SK-N-SH treated with all-trans-retinoic acid at 6 μM for 48 hours (cell line): ENCODE measurements around the gene KRT39.

Experiments
- ATAC-seq: fragments of 200-7000 bp; cut with Tn5 transposase; 3 replicates; pipeline ENCODE4 v1.9.1; 2020; ENCODE audit warnings: mild to moderate bottlenecking, moderate library complexity
- BACH2 ChIP-seq: fragments of 250-450 bp; sonication (Bioruptor Pico); IDR thresholded peaks from 2 replicates; pipeline ENCODE4 v1.9.0; 2021; ENCODE audit warnings: mild to moderate bottlenecking, borderline replicate concordance
- CSDC2 ChIP-seq: fragments of 250-450 bp; sonication (Bioruptor Pico); IDR thresholded peaks from 2 replicates; pipeline ENCODE4 v1.5.0; 2020; ENCODE audit warnings: mild to moderate bottlenecking, moderate library complexity
- ESRRG ChIP-seq: fragments of 250-450 bp; sonication (Bioruptor Pico); IDR thresholded peaks from 2 replicates; pipeline ENCODE4 v1.6.1; 2021; ENCODE audit warnings: mild to moderate bottlenecking
- GLIS3 ChIP-seq: fragments of 250-450 bp; sonication (Bioruptor Pico); IDR thresholded peaks from 2 replicates; pipeline ENCODE4 v1.5.0; 2020; ENCODE audit warnings: mild to moderate bottlenecking, moderate library complexity
- ISL1 ChIP-seq: fragments of 250-450 bp; sonication (Bioruptor Pico); IDR thresholded peaks from 2 replicates; pipeline ENCODE4 v2.1.2; 2022; ENCODE audit warnings: mild to moderate bottlenecking, moderate library complexity
- OSR1 ChIP-seq: fragments of 250-450 bp; sonication (Bioruptor Pico); IDR thresholded peaks from 2 replicates; pipeline ENCODE4 v1.8.0; 2022; ENCODE audit warnings: moderate library complexity, mild to moderate bottlenecking, inconsistent platforms
- PPARA ChIP-seq: fragments of 250-450 bp; sonication (Bioruptor Pico); IDR thresholded peaks from 2 replicates; pipeline ENCODE4 v1.5.0; 2020; ENCODE audit warnings: mild to moderate bottlenecking, borderline replicate concordance
- RARB ChIP-seq: fragments of 250-450 bp; sonication (Bioruptor Pico); IDR thresholded peaks from 2 replicates; pipeline ENCODE4 v1.8.0; 2021; ENCODE audit warnings: mild to moderate bottlenecking, moderate library complexity
- TCF4 ChIP-seq: fragments of 250-450 bp; sonication (Bioruptor Pico); IDR thresholded peaks from 2 replicates; pipeline ENCODE4 v1.8.0; 2021; ENCODE audit warnings: mild to moderate bottlenecking, moderate library complexity, borderline replicate concordance
- TOX ChIP-seq: fragments of 250-450 bp; sonication (Bioruptor Pico); IDR thresholded peaks from 2 replicates; pipeline ENCODE4 v1.8.0; 2021; ENCODE audit warnings: mild to moderate bottlenecking, moderate library complexity, borderline replicate concordance
- ZC3H10 ChIP-seq: fragments of 250-450 bp; sonication (Bioruptor Pico); IDR thresholded peaks from 2 replicates; pipeline ENCODE4 v1.5.1; 2021; ENCODE audit warnings: mild to moderate bottlenecking, moderate library complexity
- ZFP3 ChIP-seq: fragments of 250-450 bp; sonication (Bioruptor Pico); IDR thresholded peaks from 2 replicates; pipeline ENCODE4 v1.5.0; 2020; ENCODE audit warnings: mild to moderate bottlenecking, moderate library complexity
- ZNF565 ChIP-seq: fragments of 450-650 bp; formaldehyde crosslinking; conservative IDR thresholded peaks from 2 replicates; pipeline ENCODE4 v1.5.0; 2020; ENCODE audit warnings: low read depth, mild to moderate bottlenecking, moderate library complexity
- ZNF8 ChIP-seq: fragments of 450-650 bp; formaldehyde crosslinking; IDR thresholded peaks from 2 replicates; pipeline ENCODE4 v1.5.0; 2020; ENCODE audit warnings: mild to moderate bottlenecking, moderate library complexity
- TF ChIP-seq, protein P1 (sequence below): fragments of 250-450 bp; sonication (Bioruptor Pico); IDR thresholded peaks from 2 replicates; pipeline ENCODE4 v1.5.1; 2021; ENCODE audit warnings: mild to moderate bottlenecking, moderate library complexity
- TF ChIP-seq, protein P2 (sequence below): fragments of 250-450 bp; sonication (Bioruptor Pico); IDR thresholded peaks from 2 replicates; pipeline ENCODE4 v1.5.0; 2020; ENCODE audit warnings: mild to moderate bottlenecking, moderate library complexity
- TF ChIP-seq, protein P3 (sequence below): fragments of 250-450 bp; sonication (Bioruptor Pico); IDR thresholded peaks from 2 replicates; pipeline ENCODE4 v1.8.0; 2020; ENCODE audit warnings: mild to moderate bottlenecking, moderate library complexity, borderline replicate concordance
- TF ChIP-seq, protein P4 (sequence below): fragments of 250-450 bp; sonication (Bioruptor Pico); IDR thresholded peaks from 2 replicates; pipeline ENCODE4 v1.8.0; 2021; ENCODE audit warnings: low read depth, mild to moderate bottlenecking, moderate library complexity, borderline replicate concordance
- TF ChIP-seq, protein P5 (sequence below): fragments of 250-450 bp; sonication (Bioruptor Pico); IDR thresholded peaks from 2 replicates; pipeline ENCODE4 v1.5.1; 2020; ENCODE audit warnings: low read depth, mild to moderate bottlenecking, moderate library complexity

The KRT39 gene

DNA sequence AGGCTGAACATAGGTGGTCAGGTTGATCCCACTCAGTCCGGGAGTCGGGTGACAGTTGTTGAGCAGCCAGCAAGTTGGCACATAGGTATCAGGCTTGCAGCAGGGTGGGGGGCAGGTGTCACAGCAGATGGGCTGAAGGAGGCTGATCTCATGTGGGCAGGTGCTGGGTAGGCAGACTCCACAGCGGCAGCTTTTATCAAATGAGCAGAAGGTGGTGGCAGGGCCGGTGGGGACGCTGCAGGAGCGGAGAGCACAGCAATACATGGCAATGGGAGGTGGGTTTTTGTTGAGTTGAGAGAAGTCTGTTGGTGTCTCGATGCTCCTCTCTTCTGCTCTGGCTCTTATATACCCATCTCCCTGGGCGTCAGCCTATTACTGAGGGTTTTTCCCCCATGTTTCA is 42.1 kb upstream of the KRT39 start, which contains the start of gene KRTAP3-1:
KRTAP3-1 (minus strand) TSS at position 318 of the 400 bp plus-strand sequence; CDS start at position 264, 54 bp downstream.
- no peak for ATAC-seq
- no peak for TF ChIP-seq TOX (CRISPR knock-in tag)

DNA sequence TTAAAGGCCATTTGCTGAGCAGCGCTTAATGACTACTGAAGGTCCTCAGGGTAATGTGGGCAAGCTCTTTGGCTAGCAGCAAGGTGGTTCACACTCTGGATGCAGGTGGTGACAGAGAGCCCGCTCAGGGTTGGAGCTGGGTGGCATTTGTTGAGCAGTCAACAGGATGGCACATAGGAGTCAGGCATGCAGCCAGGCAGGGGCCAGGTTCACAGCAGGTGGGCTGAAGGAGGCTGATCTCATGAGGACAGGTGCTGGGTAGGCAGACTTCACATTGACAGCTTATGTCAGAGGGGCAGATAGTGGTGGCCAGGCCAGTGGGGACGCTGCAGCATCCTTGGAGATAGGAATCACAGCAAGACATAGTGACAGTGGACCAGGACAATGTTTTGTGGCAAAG is 37.6 kb upstream of the KRT39 start:
- no peak for TF ChIP-seq BACH2
- TF ChIP-seq, protein P1, sequence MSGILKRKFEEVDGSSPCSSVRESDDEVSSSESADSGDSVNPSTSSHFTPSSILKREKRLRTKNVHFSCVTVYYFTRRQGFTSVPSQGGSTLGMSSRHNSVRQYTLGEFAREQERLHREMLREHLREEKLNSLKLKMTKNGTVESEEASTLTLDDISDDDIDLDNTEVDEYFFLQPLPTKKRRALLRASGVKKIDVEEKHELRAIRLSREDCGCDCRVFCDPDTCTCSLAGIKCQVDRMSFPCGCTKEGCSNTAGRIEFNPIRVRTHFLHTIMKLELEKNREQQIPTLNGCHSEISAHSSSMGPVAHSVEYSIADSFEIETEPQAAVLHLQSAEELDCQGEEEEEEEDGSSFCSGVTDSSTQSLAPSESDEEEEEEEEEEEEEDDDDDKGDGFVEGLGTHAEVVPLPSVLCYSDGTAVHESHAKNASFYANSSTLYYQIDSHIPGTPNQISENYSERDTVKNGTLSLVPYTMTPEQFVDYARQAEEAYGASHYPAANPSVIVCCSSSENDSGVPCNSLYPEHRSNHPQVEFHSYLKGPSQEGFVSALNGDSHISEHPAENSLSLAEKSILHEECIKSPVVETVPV (CRISPR knock-in tag) = no peak
- TF ChIP-seq ZNF565 (CRISPR knock-in tag) = no peak
- TF ChIP-seq TCF4 (CRISPR knock-in tag) = no peak
- TF ChIP-seq ESRRG = no peak
- no peak for ATAC-seq

DNA sequence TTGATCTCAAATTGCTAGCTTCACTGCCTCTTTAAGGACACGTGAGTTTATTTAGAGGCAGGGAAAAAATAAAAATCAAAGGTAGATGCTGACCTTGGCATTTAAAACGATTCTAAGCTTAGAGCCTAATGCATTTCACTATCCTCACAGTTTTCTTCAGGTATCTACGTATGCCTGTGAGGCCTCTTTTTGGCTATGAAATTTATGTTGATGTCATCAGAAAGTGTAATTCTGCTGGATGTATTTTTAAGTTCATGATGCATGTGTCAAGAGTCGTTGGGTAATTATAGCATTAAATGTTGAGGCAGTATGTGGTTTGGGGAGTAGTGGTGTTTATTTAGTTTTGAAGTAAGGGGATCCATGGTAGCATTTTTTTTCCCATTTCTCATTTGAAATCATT is 37.2 kb upstream of the KRT39 start:
- TF ChIP-seq GLIS3 (CRISPR knock-in tag) (no peak), ESRRG (no peak), TOX (CRISPR knock-in tag) (no peak), ISL1 (no peak), RARB (CRISPR knock-in tag) (no peak), CSDC2 (CRISPR knock-in tag) (no peak), PPARA (CRISPR knock-in tag) (no peak), BACH2 (no peak), ZFP3 (CRISPR knock-in tag) (no peak), OSR1 (CRISPR knock-in tag) (no peak), ZNF8 (CRISPR knock-in tag) (no peak), ZC3H10 (CRISPR knock-in tag) (no peak)
- TF ChIP-seq, protein P2, sequence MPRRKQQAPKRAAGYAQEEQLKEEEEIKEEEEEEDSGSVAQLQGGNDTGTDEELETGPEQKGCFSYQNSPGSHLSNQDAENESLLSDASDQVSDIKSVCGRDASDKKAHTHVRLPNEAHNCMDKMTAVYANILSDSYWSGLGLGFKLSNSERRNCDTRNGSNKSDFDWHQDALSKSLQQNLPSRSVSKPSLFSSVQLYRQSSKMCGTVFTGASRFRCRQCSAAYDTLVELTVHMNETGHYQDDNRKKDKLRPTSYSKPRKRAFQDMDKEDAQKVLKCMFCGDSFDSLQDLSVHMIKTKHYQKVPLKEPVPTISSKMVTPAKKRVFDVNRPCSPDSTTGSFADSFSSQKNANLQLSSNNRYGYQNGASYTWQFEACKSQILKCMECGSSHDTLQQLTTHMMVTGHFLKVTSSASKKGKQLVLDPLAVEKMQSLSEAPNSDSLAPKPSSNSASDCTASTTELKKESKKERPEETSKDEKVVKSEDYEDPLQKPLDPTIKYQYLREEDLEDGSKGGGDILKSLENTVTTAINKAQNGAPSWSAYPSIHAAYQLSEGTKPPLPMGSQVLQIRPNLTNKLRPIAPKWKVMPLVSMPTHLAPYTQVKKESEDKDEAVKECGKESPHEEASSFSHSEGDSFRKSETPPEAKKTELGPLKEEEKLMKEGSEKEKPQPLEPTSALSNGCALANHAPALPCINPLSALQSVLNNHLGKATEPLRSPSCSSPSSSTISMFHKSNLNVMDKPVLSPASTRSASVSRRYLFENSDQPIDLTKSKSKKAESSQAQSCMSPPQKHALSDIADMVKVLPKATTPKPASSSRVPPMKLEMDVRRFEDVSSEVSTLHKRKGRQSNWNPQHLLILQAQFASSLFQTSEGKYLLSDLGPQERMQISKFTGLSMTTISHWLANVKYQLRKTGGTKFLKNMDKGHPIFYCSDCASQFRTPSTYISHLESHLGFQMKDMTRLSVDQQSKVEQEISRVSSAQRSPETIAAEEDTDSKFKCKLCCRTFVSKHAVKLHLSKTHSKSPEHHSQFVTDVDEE (CRISPR knock-in tag) = no peak
- TF ChIP-seq, protein P3, sequence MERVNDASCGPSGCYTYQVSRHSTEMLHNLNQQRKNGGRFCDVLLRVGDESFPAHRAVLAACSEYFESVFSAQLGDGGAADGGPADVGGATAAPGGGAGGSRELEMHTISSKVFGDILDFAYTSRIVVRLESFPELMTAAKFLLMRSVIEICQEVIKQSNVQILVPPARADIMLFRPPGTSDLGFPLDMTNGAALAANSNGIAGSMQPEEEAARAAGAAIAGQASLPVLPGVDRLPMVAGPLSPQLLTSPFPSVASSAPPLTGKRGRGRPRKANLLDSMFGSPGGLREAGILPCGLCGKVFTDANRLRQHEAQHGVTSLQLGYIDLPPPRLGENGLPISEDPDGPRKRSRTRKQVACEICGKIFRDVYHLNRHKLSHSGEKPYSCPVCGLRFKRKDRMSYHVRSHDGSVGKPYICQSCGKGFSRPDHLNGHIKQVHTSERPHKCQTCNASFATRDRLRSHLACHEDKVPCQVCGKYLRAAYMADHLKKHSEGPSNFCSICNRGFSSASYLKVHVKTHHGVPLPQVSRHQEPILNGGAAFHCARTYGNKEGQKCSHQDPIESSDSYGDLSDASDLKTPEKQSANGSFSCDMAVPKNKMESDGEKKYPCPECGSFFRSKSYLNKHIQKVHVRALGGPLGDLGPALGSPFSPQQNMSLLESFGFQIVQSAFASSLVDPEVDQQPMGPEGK (CRISPR knock-in tag) = no peak
- TF ChIP-seq, protein P4, sequence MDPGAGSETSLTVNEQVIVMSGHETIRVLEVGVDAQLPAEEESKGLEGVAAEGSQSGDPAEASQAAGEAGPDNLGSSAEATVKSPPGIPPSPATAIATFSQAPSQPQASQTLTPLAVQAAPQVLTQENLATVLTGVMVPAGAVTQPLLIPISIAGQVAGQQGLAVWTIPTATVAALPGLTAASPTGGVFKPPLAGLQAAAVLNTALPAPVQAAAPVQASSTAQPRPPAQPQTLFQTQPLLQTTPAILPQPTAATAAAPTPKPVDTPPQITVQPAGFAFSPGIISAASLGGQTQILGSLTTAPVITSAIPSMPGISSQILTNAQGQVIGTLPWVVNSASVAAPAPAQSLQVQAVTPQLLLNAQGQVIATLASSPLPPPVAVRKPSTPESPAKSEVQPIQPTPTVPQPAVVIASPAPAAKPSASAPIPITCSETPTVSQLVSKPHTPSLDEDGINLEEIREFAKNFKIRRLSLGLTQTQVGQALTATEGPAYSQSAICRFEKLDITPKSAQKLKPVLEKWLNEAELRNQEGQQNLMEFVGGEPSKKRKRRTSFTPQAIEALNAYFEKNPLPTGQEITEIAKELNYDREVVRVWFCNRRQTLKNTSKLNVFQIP (CRISPR knock-in tag) = no peak
- TF ChIP-seq, protein P5, sequence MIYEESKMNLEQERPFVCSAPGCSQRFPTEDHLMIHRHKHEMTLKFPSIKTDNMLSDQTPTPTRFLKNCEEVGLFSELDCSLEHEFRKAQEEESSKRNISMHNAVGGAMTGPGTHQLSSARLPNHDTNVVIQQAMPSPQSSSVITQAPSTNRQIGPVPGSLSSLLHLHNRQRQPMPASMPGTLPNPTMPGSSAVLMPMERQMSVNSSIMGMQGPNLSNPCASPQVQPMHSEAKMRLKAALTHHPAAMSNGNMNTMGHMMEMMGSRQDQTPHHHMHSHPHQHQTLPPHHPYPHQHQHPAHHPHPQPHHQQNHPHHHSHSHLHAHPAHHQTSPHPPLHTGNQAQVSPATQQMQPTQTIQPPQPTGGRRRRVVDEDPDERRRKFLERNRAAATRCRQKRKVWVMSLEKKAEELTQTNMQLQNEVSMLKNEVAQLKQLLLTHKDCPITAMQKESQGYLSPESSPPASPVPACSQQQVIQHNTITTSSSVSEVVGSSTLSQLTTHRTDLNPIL (CRISPR knock-in tag) = no peak
- TF ChIP-seq, protein P1 (CRISPR knock-in tag) = no peak
- no peak for ATAC-seq
